Measurements from ENCODE around the gene COL23A1.

- no peak for TF ChIP-seq POLR2AphosphoS5 (IDR thresholded peaks at IDR 0.05; ENCODE audit: low read depth)
- TF ChIP-seq EZH2 (IDR thresholded peaks at IDR 0.05; ENCODE audit: low read depth, unreplicated experiment): no peak
These were observed 393.8 kb downstream of the COL23A1 start for GRCh38 chr5:178196281-178196812.

Data from GM23338 (cell line).